Panc1 (cell line): ENCODE data around the gene IFNL3. TPM values are rescaled to one million over a fixed set of nuclear protein-coding genes. Genes with fewer than 3 reads are reported as not detected.
A peak's percentile ranks its signal among the peaks of the same experiment; 100 is the strongest.

Experiments
- ATAC-seq: fragments of 200-7000 bp; cut with Tn5 transposase; 2 replicates; pipeline ENCODE4 v1.9.1; 2020; ENCODE audit warnings: mild to moderate bottlenecking, moderate library complexity
- BruUV-seq: library from RNA; stranded (reverse); fragments of 400-500 nt; replicated peaks from 2 replicates; lab custom pipeline; 2021; lab: Mats Ljungman, UMichigan
- CTCF ChIA-PET: fragments of 300-600 bp; sonication (Branson Sonifier 250); formaldehyde crosslinking; loops from one replicate; lab custom pipeline; 2022; ENCODE audit warnings: antibody characterized with exemption; lab: Charles Lee
- POLR2A ChIA-PET: fragments of 300-600 bp; sonication (Branson Sonifier 250); formaldehyde crosslinking; loops from one replicate; lab custom pipeline; 2022; ENCODE audit warnings: antibody characterized with exemption; lab: Charles Lee
- DNase-seq: peaks from one replicate; pipeline ENCODE4 v3.0.0-alpha.2; 2010; ENCODE audit warnings: low read depth, low spot score
- H3K27ac ChIP-seq: 2 replicates; pipeline ENCODE4 v1.5.1; 2011; ENCODE audit warnings: mild to moderate bottlenecking, low read length, inconsistent platforms
- H3K27me3 ChIP-seq: fragments of 200-500 bp; sonication (Bioruptor generic); 2 replicates; pipeline ENCODE4 v1.6.0; 2014; ENCODE audit warnings: low read length, inconsistent platforms; ENCODE audit not compliant: control insufficient read depth, insufficient read depth
- H3K36me3 ChIP-seq: fragments of 200-500 bp; sonication (Bioruptor generic); 2 replicates; pipeline ENCODE4 v1.5.1; 2014; ENCODE audit warnings: inconsistent platforms, mild to moderate bottlenecking, low read length, moderate library complexity; ENCODE audit not compliant: control insufficient read depth, insufficient read depth
- H3K4me1 ChIP-seq: 2 replicates; pipeline ENCODE4 v1.5.1; 2011; ENCODE audit warnings: inconsistent platforms, mild to moderate bottlenecking, low read length, moderate library complexity; ENCODE audit not compliant: control insufficient read depth, insufficient read depth
- H3K4me3 ChIP-seq, 2 experiments: 2 replicates each; pipeline ENCODE4 v1.5.1; 2011 to 2012; ENCODE audit warnings: low read depth in 2 of 2, low read length in 2 of 2, mild to moderate bottlenecking in 2 of 2, inconsistent platforms in 1 of 2, moderate library complexity in 1 of 2
- H3K9me3 ChIP-seq: fragments of 200-500 bp; sonication (Bioruptor generic); 2 replicates; pipeline ENCODE4 v1.5.1; 2014; ENCODE audit warnings: low read depth, mild to moderate bottlenecking, inconsistent platforms, low read length, moderate library complexity; ENCODE audit not compliant: control insufficient read depth, insufficient read depth
- CTCF ChIP-seq: fragments of 450-650 bp; IDR thresholded peaks from 2 replicates; pipeline ENCODE4 v1.5.1; 2017; ENCODE audit warnings: mild to moderate bottlenecking
- POLR2AphosphoS5 ChIP-seq: IDR thresholded peaks from 2 replicates; pipeline ENCODE4 v1.6.1; 2012; ENCODE audit warnings: mild to moderate bottlenecking, low read depth, low read length, moderate library complexity
- SIN3A ChIP-seq: IDR thresholded peaks from 2 replicates; pipeline ENCODE4 v1.6.1; 2012; ENCODE audit warnings: low read depth, mild to moderate bottlenecking, low read length, moderate library complexity, borderline replicate concordance; ENCODE audit not compliant: insufficient read depth
- in situ Hi-C: cut with HindIII; loops from 2 replicates; pipeline ENCODE4 v1.10.0; 2016; ENCODE audit warnings: low sequenced_read_pairs, low pct_unique_long_range_greater_than_20kb
- intact Hi-C: fragments of 100-400 bp; cut with micrococcal nuclease; formaldehyde crosslinking; loops from one replicate; pipeline ENCODE4 v1.10.0; 2022; ENCODE audit not compliant: unreplicated experiment
- total RNA-seq: library from RNA; stranded (reverse); gene quantifications from one replicate; pipeline ENCODE4 v1.2.1, GENCODE V29; 2021; ENCODE audit not compliant: unreplicated experiment
- TF ChIP-seq, protein P1 (sequence below), 2 experiments: IDR thresholded peaks; 2 replicates each; pipeline ENCODE4 v1.6.1; 2011 to 2012; ENCODE audit warnings: low read depth in 2 of 2, control low read depth in 1 of 2, low read length in 1 of 2, mild to moderate bottlenecking in 1 of 2, moderate library complexity in 1 of 2; ENCODE audit not compliant: insufficient read depth in 1 of 2

The IFNL3 gene
- total RNA-seq, 1 experiment from 2014 or later = not detected

DNA sequence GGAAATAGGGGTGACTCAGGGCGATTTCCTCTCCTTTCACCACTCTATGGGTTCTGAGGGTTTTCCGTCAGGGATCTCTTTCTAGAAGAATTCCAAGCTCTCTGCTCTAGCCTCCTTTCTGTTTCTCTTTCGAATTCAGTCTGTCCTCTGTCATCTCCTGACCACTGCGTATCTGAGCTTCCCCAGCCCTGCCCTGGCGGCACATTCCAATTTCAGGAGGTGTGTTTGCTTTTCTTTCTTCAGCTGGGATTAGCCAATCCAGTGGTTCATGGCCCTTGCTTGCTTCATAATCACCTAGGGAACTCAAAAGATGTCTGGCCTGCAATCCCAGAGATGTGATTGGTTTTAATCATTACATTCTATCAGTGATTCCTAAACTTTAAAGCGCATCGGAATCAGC is 32.8 kb upstream of the IFNL3 start:
- no TSS peak for BruUV-seq
- in situ Hi-C loops (no loop called here), intact Hi-C loops (no loop called here)
- H3K9me3 ChIP-seq = peaks cover 6% of the 10 kb centered on the region; the same call in 1 of the 2 replicates
- no peak overlapping the region for H3K27ac ChIP-seq
- H3K27me3 ChIP-seq = peaks cover 8% of the 10 kb centered on the region; the same call in 1 of the 2 replicates
- H3K4me1 ChIP-seq = no peaks in the 10 kb centered on the region
- TF ChIP-seq CTCF (no peak), SIN3A (no peak)
- TF ChIP-seq, protein P1, sequence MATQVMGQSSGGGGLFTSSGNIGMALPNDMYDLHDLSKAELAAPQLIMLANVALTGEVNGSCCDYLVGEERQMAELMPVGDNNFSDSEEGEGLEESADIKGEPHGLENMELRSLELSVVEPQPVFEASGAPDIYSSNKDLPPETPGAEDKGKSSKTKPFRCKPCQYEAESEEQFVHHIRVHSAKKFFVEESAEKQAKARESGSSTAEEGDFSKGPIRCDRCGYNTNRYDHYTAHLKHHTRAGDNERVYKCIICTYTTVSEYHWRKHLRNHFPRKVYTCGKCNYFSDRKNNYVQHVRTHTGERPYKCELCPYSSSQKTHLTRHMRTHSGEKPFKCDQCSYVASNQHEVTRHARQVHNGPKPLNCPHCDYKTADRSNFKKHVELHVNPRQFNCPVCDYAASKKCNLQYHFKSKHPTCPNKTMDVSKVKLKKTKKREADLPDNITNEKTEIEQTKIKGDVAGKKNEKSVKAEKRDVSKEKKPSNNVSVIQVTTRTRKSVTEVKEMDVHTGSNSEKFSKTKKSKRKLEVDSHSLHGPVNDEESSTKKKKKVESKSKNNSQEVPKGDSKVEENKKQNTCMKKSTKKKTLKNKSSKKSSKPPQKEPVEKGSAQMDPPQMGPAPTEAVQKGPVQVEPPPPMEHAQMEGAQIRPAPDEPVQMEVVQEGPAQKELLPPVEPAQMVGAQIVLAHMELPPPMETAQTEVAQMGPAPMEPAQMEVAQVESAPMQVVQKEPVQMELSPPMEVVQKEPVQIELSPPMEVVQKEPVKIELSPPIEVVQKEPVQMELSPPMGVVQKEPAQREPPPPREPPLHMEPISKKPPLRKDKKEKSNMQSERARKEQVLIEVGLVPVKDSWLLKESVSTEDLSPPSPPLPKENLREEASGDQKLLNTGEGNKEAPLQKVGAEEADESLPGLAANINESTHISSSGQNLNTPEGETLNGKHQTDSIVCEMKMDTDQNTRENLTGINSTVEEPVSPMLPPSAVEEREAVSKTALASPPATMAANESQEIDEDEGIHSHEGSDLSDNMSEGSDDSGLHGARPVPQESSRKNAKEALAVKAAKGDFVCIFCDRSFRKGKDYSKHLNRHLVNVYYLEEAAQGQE (IDR thresholded peaks at IDR 0.05; ENCODE audit: insufficient read depth in 1 of 2, low read depth in 2 of 2, low read length in 1 of 2) = no peak
- ATAC-seq = peak; percentile 27
- CTCF ChIA-PET = interaction anchor here (0.6 to 1.0 kb wide), 2 partner anchors 33 to 39 kb away, joined by 3 read pairs; no protein-coding TSS in a partner anchor
- POLR2A ChIA-PET = interaction anchor here (0.6 kb wide), 1 partner anchor 80 kb away, joined by 3 read pairs; no protein-coding TSS in a partner anchor
- H3K36me3 ChIP-seq = no peaks in the 10 kb centered on the region
- no peak overlapping the region for H3K4me3 ChIP-seq
- no peak for DNase-seq

- no peaks in the 10 kb centered on the region for H3K4me1 ChIP-seq
- no TSS peak for BruUV-seq
- POLR2A ChIA-PET = interaction anchor here (0.7 kb wide), 1 partner anchor 135 kb away, joined by 4 read pairs; no protein-coding TSS in a partner anchor
- DNase-seq (no peak), ATAC-seq (no peak)
- H3K36me3 ChIP-seq = no peaks in the 10 kb centered on the region
- CTCF ChIA-PET = no interaction called here
- peaks cover 3% of the 10 kb centered on the region; the same call in 1 of the 2 replicates for H3K9me3 ChIP-seq
- intact Hi-C loops (no loop called here), in situ Hi-C loops (no loop called here)
- no peak overlapping the region for H3K4me3 ChIP-seq
- TF ChIP-seq CTCF = no peak
- TF ChIP-seq POLR2AphosphoS5 = no peak
- H3K27me3 ChIP-seq = peaks cover 8% of the 10 kb centered on the region; the same call in 1 of the 2 replicates
- no peak overlapping the region for H3K27ac ChIP-seq
Observed at GRCh38 chr19:39276740-39277139, 31.9 kb upstream of the IFNL3 start.
